Stromal cell of bone marrow (primary cell): Measurements from ENCODE around the gene CLEC10A.
"Not testable (repeated sequence)": the region's sequence is repeated elsewhere in the genome, so short reads cannot be mapped to it uniquely, and the experiment has no call there.

Source experiments
- DNase-seq: peaks from one replicate; pipeline ENCODE4 v3.0.0-alpha.2; 2012; ENCODE audit warnings: low read depth

The CLEC10A gene

GRCh38 chr17:7108560-7108925 lies 28.5 kb upstream of the CLEC10A start:
- DNase-seq: no peak

- no peak for DNase-seq
Observed at GRCh38 chr17:7107795-7108559, 27.9 kb upstream of the CLEC10A start.

GRCh38 chr17:7107012-7107754 lies 27.1 kb upstream of the CLEC10A start:
- no peak for DNase-seq

DNA sequence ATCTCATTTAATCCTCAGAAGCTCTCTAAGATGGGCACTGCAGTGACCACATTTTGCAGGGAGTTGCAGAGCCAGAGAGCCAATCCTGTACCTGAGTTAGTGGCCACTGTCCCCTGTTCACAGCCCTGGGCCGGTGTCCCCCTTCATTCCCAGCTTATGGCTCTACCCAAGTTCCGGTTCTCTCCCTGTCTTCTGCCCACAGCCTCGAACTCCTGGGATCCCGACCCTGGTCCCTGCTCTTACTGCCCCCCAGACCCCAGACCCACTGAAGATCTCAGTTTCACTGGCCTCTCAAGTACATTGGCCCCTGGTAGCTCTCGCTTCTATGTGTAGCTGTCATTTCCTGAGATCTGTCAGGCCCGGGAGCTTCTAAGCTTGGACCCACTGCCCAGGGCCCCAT lies 22.4 kb upstream of the CLEC10A start:
- no peak for DNase-seq

GRCh38 chr17:7101531-7101930 lies 21.5 kb upstream of the CLEC10A start:
- no peak for DNase-seq

DNA sequence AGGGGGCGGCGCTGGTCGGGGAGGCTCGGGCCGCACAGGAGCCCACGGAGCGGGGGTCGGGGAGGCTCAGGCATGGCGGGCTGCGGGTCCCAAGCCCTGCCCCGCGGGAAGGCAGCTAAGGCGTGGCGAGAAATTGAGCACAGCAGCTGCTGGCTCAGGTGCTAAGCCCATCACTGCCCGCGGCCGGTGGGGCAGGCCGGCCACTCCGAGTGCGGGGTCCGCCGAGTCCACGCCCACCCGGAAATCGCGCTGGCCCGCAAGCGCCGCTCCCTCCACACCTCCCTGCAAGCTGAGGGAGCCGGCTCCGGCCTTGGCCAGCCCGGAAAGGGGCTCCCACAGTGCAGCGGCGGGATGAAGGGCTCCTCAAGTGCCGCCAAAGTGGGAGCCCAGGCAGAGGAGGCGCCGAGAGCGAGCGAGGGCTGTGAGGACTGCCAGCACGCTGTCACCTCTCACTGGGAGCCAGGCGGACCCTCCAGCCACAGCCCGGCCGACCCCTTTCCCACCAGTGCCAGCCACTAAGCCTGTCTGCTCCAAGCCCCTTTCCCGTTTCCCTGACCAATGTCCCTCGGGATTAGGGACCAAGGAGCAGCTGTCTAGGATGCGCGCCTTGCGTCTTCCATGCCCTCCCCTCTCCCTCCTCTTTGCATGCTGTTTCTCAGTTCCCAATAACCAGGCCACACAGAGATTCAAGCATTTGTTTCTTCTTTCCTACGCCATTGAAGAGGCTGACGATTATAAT lies 20.8 kb upstream of the CLEC10A start:
- DNase-seq: not testable (repeated sequence)

DNA sequence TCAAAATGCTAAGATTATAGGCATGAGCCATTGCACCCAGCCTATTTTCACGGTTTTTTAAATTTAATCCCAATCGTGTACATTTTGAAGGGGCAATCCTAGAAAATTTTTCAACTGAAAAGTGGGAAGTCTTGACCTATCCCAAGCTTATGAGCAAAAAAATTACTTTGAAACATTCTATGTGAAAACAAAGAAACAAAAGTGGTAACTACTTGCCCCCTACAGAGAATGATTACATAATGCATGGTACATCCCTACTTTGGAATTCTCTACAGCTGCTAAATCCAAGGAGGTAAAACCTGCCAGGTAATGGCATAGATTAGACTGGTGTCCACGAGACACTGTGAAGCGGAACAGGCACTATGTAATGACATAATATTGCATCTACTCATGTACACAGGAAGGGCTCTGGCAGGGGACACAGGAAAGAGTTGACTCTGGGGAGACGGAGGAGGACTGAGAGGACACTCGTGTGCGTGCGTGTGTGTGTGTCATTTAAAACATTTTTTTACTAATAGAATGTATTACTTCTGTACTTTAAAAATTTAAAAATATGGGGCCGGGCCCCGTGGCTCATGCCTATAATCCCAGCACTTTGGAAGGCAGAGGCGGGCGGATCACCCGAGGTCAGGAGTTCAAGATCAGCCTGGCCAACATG lies 18.9 kb upstream of the CLEC10A start:
- no peak for DNase-seq

DNA sequence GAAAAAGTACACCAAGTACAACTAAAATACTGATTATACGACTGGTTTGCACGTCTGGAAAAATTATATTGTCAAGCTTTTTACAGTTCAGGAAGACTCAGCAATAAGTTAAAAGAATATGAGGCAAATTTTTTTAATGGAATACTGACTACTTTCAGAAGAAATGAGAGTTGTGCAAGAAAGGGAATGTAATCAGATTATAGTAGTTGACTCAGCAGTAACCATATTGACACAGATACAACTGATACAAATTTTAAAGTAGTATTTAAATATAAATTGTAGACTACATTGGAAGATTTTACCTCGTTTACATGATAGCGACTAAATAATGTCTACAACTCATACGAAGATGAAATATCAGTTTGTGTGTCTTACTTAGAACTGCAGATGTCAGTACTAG lies 17.9 kb upstream of the CLEC10A start:
- DNase-seq: no peak

DNA sequence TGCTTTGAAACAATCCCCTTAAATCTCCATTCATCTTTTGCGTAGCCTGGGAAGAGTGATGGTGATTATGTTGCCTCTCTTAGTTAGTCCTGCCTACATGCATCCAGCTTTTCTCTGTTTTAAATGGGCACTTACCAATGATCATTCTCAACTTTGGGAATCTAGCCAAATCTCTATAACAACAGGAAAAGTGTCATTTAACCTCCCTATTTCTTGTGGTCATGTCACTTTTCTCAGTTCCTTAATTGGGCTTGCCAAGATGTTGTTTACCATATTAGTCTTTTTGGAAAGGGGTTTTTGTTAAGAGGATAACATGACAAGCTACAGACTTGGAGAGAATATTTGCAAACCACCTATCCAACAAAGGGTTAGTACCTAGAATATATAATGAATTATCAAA lies 15.6 kb upstream of the CLEC10A start:
- DNase-seq: no peak

GRCh38 chr17:7094652-7095019 lies 14.6 kb upstream of the CLEC10A start:
- DNase-seq: no peak

DNA sequence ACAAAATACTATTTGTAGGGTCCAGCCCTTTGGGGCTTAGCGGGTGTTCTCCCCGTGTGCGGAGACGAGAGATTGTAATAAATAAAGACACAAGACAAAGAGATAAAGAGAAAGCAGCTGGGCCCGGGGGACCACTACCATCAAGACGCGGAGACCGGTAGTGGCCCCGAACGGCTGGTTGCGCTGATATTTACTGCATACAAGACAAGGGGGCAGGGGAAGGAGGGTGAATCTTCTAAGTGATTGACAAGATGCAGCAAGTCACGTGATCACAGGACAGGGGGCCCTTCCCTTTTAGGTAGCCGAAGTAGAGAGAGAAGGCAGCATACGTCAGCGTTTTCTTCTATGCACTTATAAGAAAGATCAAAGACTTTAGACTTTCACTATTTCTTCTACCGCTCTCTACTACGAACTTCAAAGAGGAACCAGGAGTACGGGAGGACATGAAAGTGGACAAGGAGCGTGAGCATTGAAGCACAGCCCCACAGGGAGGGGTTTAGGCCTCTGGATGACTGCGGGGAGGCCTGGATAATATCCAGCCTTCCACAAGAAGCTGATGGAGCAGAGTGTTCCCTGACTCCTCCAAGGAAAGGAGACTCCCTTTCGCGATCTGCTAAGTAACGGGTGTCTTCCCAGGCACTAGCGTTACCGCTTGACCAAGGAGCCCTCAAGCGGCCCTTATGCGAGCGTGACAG lies 11.4 kb upstream of the CLEC10A start:
- DNase-seq: not testable (repeated sequence)

DNA sequence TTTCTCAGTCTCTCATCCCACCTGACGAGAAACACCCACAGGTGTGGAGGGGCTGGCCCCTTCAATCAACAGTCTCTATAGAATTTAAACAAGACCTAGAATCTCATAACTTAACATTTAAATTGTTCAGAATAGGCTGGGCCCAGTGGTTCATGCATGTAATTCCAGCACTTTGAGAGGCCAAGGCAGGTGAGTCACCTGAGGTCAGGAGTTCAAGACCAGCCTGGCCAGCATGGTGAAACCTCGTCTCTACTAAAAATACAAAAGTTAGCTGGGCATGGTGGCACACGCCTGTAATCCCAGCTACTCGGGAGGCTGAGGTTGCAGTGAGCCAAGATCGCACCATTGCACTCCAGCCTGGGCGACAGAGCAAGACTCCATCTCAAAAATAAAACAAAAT lies 9.5 kb upstream of the CLEC10A start:
- DNase-seq: not testable (repeated sequence)

DNA sequence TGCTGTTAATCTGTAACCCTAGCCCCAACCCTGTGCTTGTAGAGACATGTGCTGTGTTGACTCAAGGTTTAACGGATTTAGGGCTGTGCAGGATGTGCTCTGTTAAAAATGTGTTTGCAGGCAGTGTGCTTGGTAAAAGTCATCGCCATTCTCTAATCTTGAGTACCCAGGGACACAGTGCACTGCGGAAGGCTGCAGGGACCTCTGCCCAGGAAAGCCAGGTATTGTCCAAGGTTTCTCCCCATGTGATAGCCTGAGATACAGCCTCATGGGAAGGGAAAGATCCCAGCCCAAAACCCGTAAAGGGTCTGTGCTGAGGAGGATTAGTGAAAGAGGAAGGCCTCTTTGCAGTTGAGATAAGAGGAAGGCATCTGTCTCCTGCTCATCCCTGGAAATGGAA lies 8.4 kb upstream of the CLEC10A start:
- DNase-seq: not testable (repeated sequence)

DNA sequence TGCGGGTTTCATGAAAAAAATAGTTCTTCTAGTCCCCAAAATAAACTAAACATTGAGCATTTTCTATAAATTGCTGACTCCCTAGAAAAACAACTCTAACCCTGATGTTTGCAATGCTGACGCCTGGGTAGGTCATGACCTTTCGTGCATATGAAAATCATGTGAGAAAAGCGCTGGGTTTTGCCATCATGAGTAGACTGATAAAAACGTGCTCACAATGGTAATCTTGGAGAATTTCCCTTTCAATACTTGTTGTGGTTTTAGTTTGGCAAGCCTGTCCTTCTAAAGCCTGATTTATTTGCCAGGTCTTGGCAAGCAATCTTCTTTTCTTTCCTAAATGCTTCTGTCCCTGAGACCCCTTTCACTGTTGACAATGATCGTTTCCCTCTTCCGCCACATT lies 4.0 kb upstream of the CLEC10A start:
- DNase-seq: no peak

DNA sequence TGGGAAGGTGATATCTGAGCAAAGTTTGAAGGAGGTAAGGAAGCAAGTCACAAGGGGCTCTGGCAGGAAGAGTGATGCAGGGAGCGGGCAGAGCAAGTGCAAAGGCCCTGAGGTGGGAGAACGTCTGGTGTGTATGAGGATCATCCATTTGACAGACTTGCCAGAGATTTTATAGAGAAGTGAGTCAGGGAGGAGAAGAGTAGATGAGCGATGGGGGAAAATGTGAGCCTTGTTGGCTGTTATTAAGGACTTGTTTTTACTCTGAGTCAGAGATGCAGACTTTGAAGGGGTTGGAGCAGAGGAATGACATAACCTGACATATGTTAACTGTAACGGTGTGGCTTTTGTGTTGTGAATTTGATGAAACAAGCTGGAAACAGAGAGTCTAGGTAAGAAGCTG lies 3.5 kb upstream of the CLEC10A start:
- DNase-seq: peak; percentile 33

DNA sequence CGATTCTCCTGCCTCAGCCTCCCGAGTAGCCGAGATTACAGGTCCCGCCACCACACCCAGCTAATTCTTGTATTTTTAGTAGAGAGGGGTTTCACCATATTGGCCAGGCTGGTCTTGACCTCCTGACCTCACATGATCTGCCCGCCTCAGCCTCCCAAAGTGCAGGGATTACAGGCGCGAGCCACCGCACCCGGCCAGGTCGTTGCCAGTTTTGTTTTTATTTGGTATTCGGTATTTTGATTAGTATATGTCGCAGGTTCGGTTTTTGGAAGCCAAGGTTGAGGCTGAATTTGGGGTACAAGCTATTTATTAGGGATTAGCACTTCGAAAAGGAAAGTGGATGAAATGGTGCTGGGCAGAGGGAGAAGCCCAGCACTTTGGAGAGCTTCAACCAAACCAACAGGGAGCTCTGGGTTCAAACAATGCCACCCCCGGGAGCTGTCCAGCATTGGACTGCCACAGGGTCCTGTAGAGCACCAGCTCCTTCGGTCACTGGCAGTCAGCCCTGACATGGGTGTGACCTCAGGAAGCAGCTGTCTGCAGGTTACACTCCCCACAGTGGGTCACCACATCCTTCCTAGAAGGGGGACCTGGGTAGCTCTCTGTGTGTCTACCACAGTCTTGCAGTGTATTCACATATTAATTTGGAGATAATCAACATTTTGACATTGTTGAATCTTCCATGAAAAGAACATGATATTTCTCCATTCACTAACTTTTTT lies 1.5 kb upstream of the CLEC10A start:
- DNase-seq: no peak

- no peak for DNase-seq
Observed at GRCh38 chr17:7080456-7081041, 498 bp upstream of the CLEC10A start.

GRCh38 chr17:7078711-7079110 lies 1.3 kb downstream of the CLEC10A start:
- no peak for DNase-seq

GRCh38 chr17:7077911-7078546 lies 2.0 kb downstream of the CLEC10A start:
- no peak for DNase-seq

GRCh38 chr17:7074931-7075330 lies 5.1 kb downstream of the CLEC10A start:
- DNase-seq: no peak
